ENCODE results near the gene PREPL. TPM values are rescaled to one million over a fixed set of nuclear protein-coding genes. Genes with fewer than 3 reads are reported as not detected.
A peak's percentile ranks its signal among the peaks of the same experiment; 100 is the strongest.

The PREPL gene
- total and polyA plus RNA-seq, 9 of the 15 experiments (the other 6 are each of a cell fraction or from before 2014, with no cell fraction given), result 11.6 to 58.9 (median 27.2) TPM

- no peaks in the 10 kb centered on the region for H4K20me1 ChIP-seq (replicated peaks; ENCODE audit: control insufficient read depth, insufficient read depth, low read length)
- H2AFZ ChIP-seq (ENCODE audit: low read depth, low read length), result no peak overlapping the region
- POLR2A ChIA-PET, result interaction anchor here (1.1 kb wide), 1 partner anchor 12 kb away, joined by 4 read pairs; no protein-coding TSS in a partner anchor
- no TSS peak for BruUV-seq (replicated peaks)
- no peak overlapping the region for H3K9ac ChIP-seq (ENCODE audit: insufficient read depth in 1 of 2, low read depth in 2 of 2, low read length in 2 of 2)
- peaks cover 15% of the 10 kb centered on the region; the same call in 1 of the 3 replicates for H3K36me3 ChIP-seq (ENCODE audit: control insufficient read depth, insufficient read depth, low read length)
- H3K4me3 ChIP-seq, result no peak overlapping the region
- no peaks in the 10 kb centered on the region for H3K79me2 ChIP-seq (ENCODE audit: control insufficient read depth, insufficient read depth, low read length)
- no peak overlapping the region for H3K4me2 ChIP-seq (ENCODE audit: insufficient read depth, low read length)
- in situ Hi-C loops (cut with MboI) (no loop called here), intact Hi-C loops (cut with micrococcal nuclease) (no loop called here)
- H3K27me3 ChIP-seq (ENCODE audit: control insufficient read depth in 2 of 2, insufficient read depth in 2 of 2, low read length in 2 of 2), result no peaks in the 10 kb centered on the region
- ATAC-seq (no peak), FAIRE-seq (no peak), DNase-seq (ENCODE audit: extremely low read depth in 1 of 4, low spot score in 3 of 4) (no peak)
- no peak for TF ChIP-seq ARID2 (IDR thresholded peaks at IDR 0.05)
- no peak for TF ChIP-seq ZSCAN32 (CRISPR knock-in tag; IDR thresholded peaks at IDR 0.05)
- no peak for TF ChIP-seq HNRNPH1 (optimal IDR thresholded peaks at IDR 0.05; ENCODE audit: low read depth, low read length)
- no peak for TF ChIP-seq DDX20 (tag; IDR thresholded peaks at IDR 0.05; ENCODE audit: low read depth)
- no peak for TF ChIP-seq TCF7L2 (IDR thresholded peaks at IDR 0.05; ENCODE audit: low read depth, low read length)
- no peaks in the 10 kb centered on the region for H3K9me1 ChIP-seq (ENCODE audit: control insufficient read depth, insufficient read depth, low read length)
- H3K9me3 ChIP-seq (replicated peaks; ENCODE audit: control insufficient read depth, insufficient read depth, low read depth, low read length), result peaks cover 5% of the 10 kb centered on the region
- no peak overlapping the region for H3K27ac ChIP-seq (ENCODE audit: extremely low read depth, low read depth, low read length)
- CTCF ChIA-PET (ENCODE audit: low intra/inter-chr PET ratio), result no interaction called here
- H3K4me1 ChIP-seq (replicated peaks in 1 of 2; ENCODE audit: control insufficient read depth in 2 of 2, insufficient read depth in 2 of 2, low read length in 2 of 2), result no peaks in the 10 kb centered on the region
Measured at GRCh38 chr2:44314362-44314761, 46.9 kb downstream of the PREPL start.

- H3K27ac ChIP-seq (ENCODE audit: extremely low read depth, low read depth, low read length), result no peak overlapping the region
- no peaks in the 10 kb centered on the region for H3K27me3 ChIP-seq (ENCODE audit: control insufficient read depth in 2 of 2, insufficient read depth in 2 of 2, low read length in 2 of 2)
- CTCF ChIA-PET (ENCODE audit: low intra/inter-chr PET ratio), result no interaction called here
- intact Hi-C loops (cut with micrococcal nuclease), result no loop called here
- peaks cover 5% of the 10 kb centered on the region for H3K9me3 ChIP-seq (replicated peaks; ENCODE audit: control insufficient read depth, insufficient read depth, low read depth, low read length)
- ATAC-seq, result no peak
- H4K20me1 ChIP-seq (replicated peaks; ENCODE audit: control insufficient read depth, insufficient read depth, low read length), result no peaks in the 10 kb centered on the region
- 53% methylated on average over 1 of the region's 1 CpG for WGBS (ENCODE audit: insufficient coverage, low coverage, missing lambda C conversion rate)
- POLR2A ChIA-PET, result no interaction called here
- in situ Hi-C loops (cut with MboI), result no loop called here
- DNase-seq (ENCODE audit: extremely low read depth in 1 of 4, low spot score in 3 of 4), result no peak
- no peak overlapping the region for H3K9ac ChIP-seq (ENCODE audit: insufficient read depth in 1 of 2, low read depth in 2 of 2, low read length in 2 of 2)
- H3K79me2 ChIP-seq (ENCODE audit: control insufficient read depth, insufficient read depth, low read length), result no peaks in the 10 kb centered on the region
- H3K4me3 ChIP-seq, result no peak overlapping the region
- H2AFZ ChIP-seq (ENCODE audit: low read depth, low read length), result no peak overlapping the region
- H3K4me2 ChIP-seq (ENCODE audit: insufficient read depth, low read length), result no peak overlapping the region
- no peak for FAIRE-seq
- no TSS peak for BruUV-seq (replicated peaks)
- H3K36me3 ChIP-seq (ENCODE audit: control insufficient read depth, insufficient read depth, low read length), result peaks cover 12% of the 10 kb centered on the region; the same call in 1 of the 3 replicates
- no peaks in the 10 kb centered on the region for H3K9me1 ChIP-seq (ENCODE audit: control insufficient read depth, insufficient read depth, low read length)
- H3K4me1 ChIP-seq (replicated peaks in 1 of 2; ENCODE audit: control insufficient read depth in 2 of 2, insufficient read depth in 2 of 2, low read length in 2 of 2), result no peaks in the 10 kb centered on the region
- TF ChIP-seq XRCC3 (IDR thresholded peaks at IDR 0.05) (peak; percentile 54; the same call in 1 of the 2 replicates), TRIM24 (IDR thresholded peaks at IDR 0.05) (peak; percentile 39 to 62; a peak in 2 of 4 replicates), ZNF280A (IDR thresholded peaks at IDR 0.05; ENCODE audit: low read depth, partially characterized antibody) (peak; percentile 85), TRIM28 (IDR thresholded peaks at IDR 0.05) (peak; percentile 94), SMARCA4 (IDR thresholded peaks at IDR 0.05) (no peak), KLF10 (CRISPR knock-in tag; IDR thresholded peaks at IDR 0.05) (no peak), ZNF280B (CRISPR knock-in tag; IDR thresholded peaks at IDR 0.05) (peak; percentile 76; the same call in 1 of the 2 replicates), CBX3 (IDR thresholded peaks at IDR 0.05; ENCODE audit: borderline replicate concordance in 1 of 2, low read length in 2 of 2) (peak in 1 of 2 experiments; percentile 98; a peak in 2 of 3 replicates), ZNF740 (CRISPR knock-in tag; IDR thresholded peaks at IDR 0.05) (no peak), ZNF740 (tag; IDR thresholded peaks at IDR 0.05) (no peak)
Measured at GRCh38 chr2:44310287-44310686, 51.0 kb downstream of the PREPL start.

Data from K562 (cell line).